HG03575 (cell line): Measurements from ENCODE around the gene SLC37A1.
"Not testable (repeated sequence)": the region's sequence is repeated elsewhere in the genome, so short reads cannot be mapped to it uniquely, and the experiment has no call there.

Source experiments
- ATAC-seq: cut with Tn5 transposase; IDR thresholded peaks from one replicate; pipeline ENCODE4 v1.9.1; 2021; ENCODE audit not compliant: unreplicated experiment, insufficient number of reproducible peaks, low FRiP score; ENCODE audit errors: extremely low read depth

SLC37A1 gene

DNA sequence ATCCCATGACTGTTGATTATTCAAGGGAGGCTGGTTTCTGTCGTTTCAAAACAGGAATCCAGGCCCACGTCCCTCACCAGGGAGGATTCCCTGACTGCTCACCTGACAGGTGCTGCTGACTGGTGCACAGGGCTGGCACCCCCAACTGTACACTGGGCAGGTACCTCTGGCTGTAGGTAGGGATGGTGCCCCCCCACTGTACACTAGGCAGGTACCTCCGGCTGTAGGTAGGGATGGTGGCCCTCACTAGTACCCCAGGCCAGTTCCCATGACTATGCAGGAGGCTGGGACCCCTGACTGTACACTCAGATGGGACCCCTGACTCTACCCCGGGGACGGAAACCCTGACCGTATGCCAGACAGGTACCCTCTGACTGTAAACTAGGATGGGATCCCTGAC lies 106.2 kb downstream of the SLC37A1 start:
- no peak for ATAC-seq

DNA sequence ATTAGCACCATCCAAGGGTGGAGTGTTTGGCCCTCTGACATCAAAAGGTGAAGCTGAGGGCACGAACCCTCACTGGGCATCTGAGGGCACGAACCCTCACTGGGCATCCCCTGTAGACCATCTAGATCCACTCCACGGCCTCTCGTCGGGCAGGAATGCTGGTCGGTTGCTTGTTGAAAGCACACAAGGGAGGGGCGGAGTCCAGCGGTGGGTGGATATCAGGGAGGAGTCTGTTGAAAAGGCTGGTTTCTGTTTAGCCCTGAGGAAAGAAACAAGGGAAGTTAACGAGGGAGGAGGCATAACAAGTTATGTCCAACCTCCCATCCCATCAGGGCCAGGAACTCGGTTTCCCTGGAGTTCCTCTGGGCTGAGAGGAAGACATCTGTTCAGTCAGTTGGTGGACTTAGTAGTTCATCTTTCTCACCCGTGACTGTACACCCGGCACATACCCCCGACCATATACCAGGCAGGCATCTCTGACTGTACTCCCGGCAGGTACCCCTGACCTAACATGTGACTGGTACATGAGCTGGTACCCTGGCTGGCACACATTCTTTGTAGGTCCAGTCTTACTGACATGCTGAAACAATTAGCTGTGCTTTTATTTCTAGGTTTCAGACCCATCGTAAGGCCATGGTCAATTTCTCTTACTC lies 107.6 kb downstream of the SLC37A1 start:
- ATAC-seq: no peak

DNA sequence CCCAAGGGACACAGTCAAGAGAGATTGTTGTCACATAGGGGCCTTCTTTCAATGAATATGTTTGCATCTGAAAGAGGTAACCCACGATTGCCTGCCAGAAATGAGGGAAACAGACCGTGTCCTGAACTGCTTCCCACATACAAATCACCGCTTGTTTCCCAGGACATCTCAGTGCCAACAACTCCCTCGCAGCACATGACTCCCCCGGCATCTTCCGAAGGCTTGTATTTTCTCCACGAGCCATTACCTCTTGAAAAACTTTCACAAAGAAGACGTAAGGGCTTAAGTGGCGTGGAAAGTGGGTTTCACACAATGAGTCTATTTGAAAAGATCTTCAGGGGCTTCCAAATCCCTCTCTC lies 108.1 kb downstream of the SLC37A1 start:
- ATAC-seq: no peak

DNA sequence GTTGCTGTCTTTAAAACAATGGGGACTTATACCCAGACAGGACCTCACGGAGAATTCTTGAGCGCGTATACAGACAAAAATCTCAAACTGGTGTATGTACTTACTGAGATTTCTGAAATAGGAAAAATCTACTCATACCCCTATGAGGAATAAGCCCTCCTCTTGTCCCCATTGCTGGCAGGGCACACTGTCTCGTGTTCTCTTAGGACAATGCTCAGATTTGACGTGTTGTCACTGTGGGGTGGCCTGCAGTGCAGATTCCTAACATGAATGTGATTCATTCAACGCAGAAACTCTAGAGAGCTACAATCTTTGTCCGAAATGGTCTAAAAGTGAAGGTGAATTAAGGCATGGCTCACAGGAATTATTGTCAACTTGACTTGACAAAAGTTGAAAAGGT lies 108.6 kb downstream of the SLC37A1 start:
- no peak for ATAC-seq

DNA sequence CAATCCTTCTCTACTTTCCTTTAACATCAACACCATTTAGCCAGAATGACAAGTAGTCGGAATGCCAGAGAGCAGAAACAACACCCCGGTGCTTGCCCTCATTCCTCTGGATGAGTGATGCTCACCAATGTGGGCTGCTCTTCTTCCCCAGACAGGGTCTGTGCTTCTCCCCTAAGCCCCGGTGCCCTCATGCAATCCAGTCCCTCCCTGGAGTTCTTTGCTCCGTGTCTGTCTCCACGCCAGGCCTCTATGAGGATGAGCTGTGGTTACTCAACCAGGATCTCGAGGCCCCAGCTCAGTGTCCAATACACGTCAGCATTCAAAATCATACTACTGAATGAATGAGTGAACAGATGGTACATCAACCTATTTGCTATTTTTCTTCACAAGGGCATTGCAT lies 110.0 kb downstream of the SLC37A1 start:
- ATAC-seq: no peak

DNA sequence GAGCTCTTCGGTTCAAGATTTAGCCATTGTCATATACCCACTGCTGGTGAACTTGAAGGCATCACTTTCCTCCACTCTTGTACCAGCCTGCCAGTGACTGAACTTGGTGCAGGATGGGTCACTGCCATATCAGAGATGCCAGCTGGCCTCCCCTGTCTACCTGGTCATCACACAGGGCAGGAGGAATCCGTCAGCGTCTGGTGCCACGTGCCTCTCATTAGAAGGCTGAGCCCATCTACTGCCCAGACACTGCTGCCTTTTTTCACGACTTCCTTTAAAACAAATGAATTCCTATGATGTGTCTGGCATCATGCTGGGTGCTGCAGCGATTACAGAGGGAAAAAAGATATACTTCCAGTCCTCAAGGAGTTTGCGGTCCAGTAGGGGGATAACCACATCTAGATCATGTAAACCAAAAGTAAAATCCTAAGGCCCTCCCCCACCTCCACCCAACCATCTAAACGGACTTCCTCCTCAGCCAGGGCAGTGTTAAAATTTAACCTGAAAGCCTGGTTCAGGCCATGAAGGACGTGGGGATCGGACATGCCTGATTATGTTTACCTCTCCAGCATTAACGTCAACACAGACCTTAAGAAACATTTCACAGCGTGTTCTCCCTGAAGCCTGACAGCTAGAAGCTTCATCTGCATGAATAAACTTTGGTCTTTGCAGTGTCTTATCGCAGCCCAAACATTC lies 110.6 kb downstream of the SLC37A1 start:
- no peak for ATAC-seq

DNA sequence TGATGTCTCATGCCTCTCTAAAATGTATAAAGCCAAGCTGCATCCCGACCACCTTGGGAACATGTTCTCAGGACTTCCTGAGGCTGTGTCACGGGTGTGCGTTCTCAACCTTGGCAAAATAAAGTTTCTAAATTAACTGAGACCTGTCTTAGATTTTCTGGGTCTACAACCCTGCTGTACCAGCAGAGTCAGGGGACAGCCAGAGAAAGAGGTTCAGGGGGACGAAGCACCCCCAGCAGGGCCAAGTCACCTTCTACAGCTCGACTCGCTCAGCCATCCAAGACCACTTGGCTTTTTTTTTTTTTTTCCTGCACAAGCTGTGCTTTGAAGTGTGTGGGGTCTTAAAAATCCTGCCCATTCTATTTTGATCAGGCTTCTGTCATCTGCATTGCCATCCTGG lies 111.3 kb downstream of the SLC37A1 start:
- ATAC-seq: no peak

DNA sequence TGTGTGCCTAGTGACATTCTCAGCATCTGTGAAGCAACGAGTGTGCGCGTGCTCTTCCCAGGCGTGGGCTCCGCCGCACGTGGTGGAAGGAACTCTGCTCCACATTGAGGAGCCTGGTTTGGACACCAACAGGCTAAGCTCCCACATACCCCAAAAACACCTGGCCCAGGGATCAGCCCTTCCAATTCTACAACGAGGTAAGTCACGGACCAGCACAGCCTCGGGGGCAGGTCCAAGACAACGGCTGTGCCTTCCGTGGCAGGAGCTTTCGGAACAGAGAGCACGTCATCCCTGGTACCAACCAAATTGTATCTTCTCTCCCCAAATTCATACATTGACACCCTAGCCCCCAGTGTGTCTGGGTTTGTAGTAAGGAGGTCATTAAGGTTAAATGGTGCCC lies 112.5 kb downstream of the SLC37A1 start:
- ATAC-seq: no peak

DNA sequence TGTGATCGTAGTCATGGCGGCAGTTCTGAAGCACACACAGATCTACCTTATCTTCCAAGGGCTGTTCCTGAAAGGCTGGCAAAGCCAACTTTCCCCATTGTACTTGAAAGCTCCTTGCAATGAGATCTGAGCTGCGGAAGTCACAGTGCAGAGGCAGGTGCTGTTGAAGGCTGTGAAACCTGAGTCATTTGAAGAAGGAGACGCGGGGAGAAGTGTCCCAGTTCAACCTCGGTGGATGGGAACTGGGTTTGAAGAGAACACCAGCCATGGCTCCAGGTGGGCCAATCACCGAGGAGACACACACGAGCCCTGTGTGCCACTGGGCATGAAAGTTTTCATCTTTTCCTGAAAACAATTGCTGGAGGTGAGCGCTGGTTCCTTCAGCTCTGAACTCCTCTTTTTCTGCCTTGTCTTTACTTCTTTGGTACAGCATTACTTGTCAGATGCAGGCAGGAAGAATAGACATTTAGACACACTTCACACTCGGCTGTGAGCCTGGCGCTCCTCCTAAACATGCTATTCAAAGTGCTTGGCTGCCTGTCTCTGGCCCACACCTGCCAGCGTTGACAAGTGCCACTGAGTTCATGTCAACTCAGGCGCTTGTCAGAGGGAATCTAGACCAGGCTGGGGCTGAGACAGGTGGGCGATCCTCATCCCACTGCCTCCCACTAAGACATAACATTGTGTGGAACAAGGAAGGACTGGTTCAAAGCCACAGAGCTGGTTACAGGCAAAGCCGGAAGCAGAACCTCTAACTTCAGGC lies 114.1 kb downstream of the SLC37A1 start:
- no peak for ATAC-seq

DNA sequence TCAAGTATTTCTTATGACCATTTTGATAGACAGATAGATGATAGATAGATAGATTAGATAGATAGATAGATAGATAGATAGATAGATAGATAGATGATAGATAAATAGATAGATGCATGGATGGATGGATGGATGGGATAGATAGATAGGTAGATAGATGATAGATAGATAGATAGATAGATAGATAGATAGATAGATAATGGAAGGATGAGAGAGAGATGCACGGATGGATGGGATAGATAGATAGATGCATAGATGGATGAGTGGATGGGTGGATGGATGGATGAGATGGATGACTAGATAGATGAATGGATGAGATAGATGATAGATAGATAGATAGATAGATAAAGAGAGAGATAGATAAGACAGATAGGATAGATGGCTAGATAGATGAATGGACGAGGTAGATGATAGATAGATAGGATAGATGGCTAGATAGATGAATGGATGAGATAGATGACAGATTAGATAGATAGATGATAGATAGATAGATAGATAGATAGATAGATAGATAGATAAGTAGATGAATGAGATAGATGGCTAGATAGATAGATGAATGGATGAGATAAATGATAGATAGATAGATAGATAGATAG lies 114.9 kb downstream of the SLC37A1 start:
- not testable (repeated sequence) for ATAC-seq

DNA sequence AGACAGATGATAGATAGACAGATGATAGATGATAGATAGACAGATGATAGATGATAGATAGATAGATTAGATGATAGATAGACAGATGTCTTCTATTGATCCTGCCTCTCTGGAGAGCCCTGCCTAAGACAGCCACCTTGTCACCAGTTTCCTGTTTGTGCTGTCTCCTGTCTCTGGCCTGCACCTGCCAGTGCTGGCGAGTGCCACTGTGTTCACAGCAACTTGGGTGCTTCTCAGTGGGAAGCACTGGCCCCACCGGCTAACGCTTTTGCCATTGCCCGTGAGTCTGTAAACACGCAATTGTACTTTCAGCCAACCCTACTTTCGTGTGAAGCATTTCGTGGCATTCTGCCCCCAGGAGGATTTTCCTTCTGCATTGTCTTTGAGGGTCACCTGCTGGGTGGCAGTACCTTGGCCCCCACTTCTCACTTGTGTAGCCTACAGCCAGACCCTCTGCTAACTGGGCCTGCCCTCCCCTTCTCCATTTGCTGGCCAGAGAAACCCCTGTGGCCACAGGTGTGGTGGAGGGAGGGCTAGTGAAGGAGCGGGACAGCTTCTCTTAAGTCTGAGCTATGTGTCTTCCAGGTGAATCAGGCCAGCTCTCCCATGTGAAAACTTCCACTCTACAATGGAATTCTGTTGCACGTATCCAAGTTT lies 116.4 kb downstream of the SLC37A1 start:
- ATAC-seq: no peak

DNA sequence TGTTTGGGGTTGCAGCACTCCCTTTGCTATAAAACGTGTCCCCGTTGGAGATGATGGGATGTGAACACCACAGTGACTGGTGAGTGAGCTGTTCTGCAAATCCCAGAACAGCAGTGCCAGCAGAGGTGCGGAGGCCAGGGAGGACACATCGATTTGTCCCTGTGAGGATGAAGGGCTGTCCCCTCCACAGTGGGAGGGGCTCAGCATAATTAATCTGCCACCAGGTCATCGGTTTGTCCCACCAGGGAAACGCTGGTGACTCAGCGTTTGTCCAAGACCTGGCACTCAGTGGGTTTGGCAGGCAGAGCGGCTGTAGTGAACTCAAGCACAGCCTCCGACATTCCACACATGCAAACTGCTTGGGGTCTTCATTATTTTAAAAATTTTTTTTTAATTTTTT lies 117.0 kb downstream of the SLC37A1 start:
- no peak for ATAC-seq
